HG03097 (cell line): ENCODE data around the gene ABI1.
A peak's percentile ranks its signal among the peaks of the same experiment; 100 is the strongest.

Experiments used
- ATAC-seq: cut with Tn5 transposase; IDR thresholded peaks from one replicate; pipeline ENCODE4 v1.9.1; 2021; ENCODE audit not compliant: unreplicated experiment, low FRiP score

The ABI1 gene

GRCh38 chr10:26779176-26779860 is 81.4 kb downstream of the ABI1 start:
- no peak for ATAC-seq

DNA sequence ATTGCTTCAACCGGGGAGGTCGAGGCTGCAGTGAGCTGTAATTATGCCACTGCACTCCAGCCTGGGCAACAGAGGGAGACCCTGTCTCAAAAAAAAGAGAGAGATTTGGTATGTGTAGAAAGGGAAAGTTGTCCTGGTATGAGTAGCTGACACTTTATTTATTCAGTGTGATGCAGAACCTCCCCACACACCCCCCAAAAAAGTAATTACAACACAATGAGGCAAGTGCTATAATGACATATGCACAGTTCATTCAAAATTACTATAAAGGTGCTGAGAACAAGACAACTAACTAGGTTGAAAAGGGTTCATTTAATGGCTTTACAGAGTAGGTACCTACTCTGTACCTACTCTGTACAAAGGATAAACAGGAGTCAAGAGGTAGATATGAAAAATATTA is 83.1 kb downstream of the ABI1 start:
- ATAC-seq, result no peak

GRCh38 chr10:26776258-26776657 is 84.5 kb downstream of the ABI1 start:
- ATAC-seq, result no peak

- no peak for ATAC-seq
These were observed 87.1 kb downstream of the ABI1 start for GRCh38 chr10:26773633-26774032.

- no peak for ATAC-seq
These were observed 90.7 kb downstream of the ABI1 start for GRCh38 chr10:26770069-26770468.

DNA sequence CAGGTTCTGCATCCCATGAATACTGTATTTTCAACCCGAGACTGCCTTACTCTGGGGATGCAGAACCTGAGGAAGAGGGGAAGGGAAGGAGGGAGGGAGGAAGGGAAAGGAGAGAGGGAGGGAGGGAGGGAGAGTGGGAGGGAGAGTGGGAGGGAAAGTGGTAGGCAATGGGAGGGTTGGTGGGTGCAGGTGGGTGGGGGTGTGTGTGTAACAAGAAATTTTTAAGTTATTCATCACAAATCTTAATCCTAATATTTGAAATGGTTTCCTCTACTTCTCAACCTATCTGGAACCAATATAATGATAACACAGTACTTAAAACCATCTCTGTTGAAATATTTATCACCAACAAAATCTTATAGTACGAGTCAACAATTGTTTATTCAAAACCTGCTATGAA is 95.2 kb downstream of the ABI1 start:
- ATAC-seq, result no peak

- ATAC-seq, result no peak
These were observed 101.8 kb downstream of the ABI1 start for GRCh38 chr10:26759008-26759407.

- peak; percentile 88 for ATAC-seq
These were observed 105.3 kb downstream of the ABI1 start for GRCh38 chr10:26755443-26755903.

DNA sequence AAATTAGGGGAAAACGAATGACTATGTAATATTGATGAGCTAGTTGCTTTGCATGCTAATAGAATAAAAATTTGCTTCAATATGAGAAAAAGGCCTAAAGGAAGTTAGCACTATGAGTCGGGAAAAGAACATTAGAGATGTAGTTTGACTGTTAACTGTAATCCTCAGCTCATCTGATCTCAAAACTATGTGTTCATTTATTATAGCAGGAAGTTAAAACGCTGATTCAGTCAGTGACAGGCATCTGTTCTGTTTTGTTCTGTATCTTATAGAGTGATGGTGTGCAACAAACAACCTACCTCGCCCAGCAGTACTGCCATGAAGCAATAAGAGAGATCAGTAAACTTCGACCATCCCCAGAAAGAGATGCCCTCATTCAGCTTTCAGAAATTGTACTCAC is 114.7 kb downstream of the ABI1 start:
- no peak for ATAC-seq

- no peak for ATAC-seq
These were observed 116.9 kb downstream of the ABI1 start for GRCh38 chr10:26743841-26744240.

DNA sequence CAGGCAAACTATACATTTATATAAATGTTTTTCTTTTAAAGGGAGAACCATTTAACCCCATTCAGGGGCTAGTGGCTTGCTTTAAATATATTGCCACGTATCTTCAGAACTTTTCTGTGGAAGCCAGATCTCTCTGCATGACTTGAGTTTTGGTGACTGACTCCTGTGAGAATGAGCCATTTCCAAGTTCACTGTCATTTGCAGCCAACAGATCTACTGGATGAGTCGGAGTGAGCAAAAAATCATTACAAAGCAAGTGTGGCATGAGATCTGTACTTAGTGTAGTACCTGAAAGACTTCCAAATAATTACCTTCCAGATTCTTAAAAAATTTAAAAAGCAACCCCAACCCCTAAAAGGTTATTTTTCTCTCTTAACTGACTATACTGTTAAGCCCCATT is 117.7 kb downstream of the ABI1 start:
- no peak for ATAC-seq

DNA sequence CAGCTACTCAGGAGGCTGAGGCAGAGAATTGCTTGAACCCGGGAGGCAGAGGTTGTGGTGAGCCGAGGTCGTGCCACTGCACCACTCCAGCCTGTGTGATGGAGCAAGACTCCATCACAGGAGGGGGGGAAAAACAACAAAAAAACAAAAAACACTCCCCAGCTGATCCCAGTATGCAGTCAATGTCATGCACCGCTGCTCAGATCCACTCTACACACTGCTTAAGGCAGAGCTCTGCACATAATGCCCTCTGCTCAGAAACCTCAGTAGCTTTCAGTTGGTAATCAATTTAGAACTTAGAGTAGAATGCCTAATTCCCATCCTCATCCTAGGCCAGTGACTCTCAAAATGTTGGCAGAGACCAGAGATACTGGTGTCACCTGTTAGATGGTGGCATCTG is 119.4 kb downstream of the ABI1 start:
- no peak for ATAC-seq

DNA sequence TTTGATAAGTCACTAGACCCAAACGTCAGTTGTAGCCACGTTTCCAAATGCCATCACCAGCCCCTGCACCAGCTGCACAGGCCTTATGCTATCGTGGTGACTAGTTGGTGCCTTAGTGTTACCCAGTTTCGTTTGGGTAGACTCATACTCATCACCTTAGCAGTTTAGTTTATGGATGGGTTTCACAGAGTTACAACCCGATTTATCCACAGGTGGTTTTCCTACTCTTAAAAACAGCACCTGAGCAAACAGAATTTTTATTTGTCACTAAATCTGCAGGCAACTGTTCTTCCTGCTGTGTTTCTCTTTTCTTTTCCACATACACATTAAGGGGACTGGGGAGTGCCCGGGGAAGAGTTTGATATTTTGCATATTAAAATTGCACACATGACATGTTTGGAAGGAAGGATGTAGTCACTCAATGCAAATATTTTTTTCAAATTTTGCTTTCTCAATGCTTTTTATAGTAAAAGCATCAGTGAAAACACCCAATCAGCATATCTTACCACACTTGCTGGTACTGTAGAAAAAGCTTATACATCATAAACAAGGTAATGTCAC is 121.6 kb downstream of the ABI1 start:
- ATAC-seq, result peak; percentile 36

DNA sequence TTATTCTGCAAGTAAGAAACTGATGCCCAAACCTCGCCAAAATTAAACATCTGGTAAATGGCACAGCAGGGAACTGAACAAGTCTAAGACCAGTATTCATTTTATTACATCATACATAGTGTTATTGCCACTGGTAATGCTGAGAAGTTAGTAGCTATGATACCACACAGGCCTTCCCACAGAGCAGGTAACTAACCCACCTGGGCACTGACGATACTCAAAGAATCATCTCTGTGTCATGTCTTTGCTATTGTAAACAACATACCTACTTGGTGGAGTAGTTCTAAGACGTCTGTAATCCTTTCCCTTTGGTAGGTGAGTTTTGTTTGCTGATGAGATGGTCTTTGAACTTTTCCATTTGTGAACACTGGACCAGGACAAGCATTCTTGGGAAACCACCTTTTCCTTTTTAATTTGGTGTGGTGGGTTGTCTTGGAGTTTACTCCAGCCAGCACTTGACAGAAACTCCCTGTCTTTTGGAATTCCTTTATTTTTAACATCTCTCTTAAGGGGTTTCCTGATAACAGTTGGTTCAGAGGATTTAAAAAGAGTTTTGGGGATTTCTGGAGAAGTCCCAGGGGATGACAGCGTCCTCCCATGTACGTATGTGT is 122.4 kb downstream of the ABI1 start:
- no peak for ATAC-seq

GRCh38 chr10:26737730-26738129 is 123.0 kb downstream of the ABI1 start:
- ATAC-seq, result peak; percentile 68

GRCh38 chr10:26735435-26735834 is 125.3 kb downstream of the ABI1 start:
- ATAC-seq, result no peak

GRCh38 chr10:26733750-26734568 is 126.8 kb downstream of the ABI1 start:
- no peak for ATAC-seq

DNA sequence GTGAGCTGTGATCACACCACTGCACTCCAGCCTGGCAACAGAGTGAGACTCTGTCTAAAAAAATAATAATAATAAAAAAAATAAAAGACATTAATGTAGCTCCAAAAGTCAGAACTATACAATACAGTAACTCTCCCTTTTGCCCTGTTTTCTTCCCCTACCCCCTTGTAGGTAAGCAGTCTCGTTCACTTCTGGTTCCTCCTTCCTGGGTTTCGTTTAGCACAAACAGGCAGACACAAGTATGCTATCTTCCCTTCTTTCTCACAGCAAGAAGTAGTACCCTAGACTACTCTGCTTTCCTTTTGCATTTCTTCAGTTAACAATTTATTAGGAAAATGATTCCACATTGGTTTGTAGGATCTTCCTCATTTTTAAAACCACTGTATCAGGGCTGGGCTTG is 130.2 kb downstream of the ABI1 start:
- no peak for ATAC-seq

- no peak for ATAC-seq
These were observed 131.4 kb downstream of the ABI1 start for GRCh38 chr10:26729395-26729794.

GRCh38 chr10:26728957-26729356 is 131.8 kb downstream of the ABI1 start:
- ATAC-seq, result no peak

- ATAC-seq, result no peak
These were observed 133.8 kb downstream of the ABI1 start for GRCh38 chr10:26727005-26727404.
